NOMO-1 treated with dmso at 0.1 percent for 144 hours (cell line): ENCODE data around the gene MGST2.
A peak's percentile ranks its signal among the peaks of the same experiment; 100 is the strongest.

Source experiments
- DNase-seq: peaks from one replicate; lab custom pipeline; 2025; ENCODE audit not compliant: unreplicated experiment; lab: John Stamatoyannopoulos, UW

Gene MGST2

GRCh38 chr4:139736274-139736660 is 70.6 kb downstream of the MGST2 start:
- no peak for DNase-seq

GRCh38 chr4:139736661-139737060 is 71.0 kb downstream of the MGST2 start:
- DNase-seq = no peak

GRCh38 chr4:139738846-139739613 is 73.4 kb downstream of the MGST2 start:
- DNase-seq = no peak

- no peak for DNase-seq
These were observed 74.5 kb downstream of the MGST2 start for GRCh38 chr4:139740121-139740520.

- DNase-seq = peak; percentile 57
These were observed 75.0 kb downstream of the MGST2 start for GRCh38 chr4:139740531-139741041.

GRCh38 chr4:139743027-139743426 is 77.4 kb downstream of the MGST2 start:
- DNase-seq = no peak

GRCh38 chr4:139744232-139744631 is 78.6 kb downstream of the MGST2 start:
- no peak for DNase-seq

GRCh38 chr4:139745111-139745639 is 79.6 kb downstream of the MGST2 start:
- DNase-seq = no peak

GRCh38 chr4:139746431-139747171 is 81.0 kb downstream of the MGST2 start:
- no peak for DNase-seq

- no peak for DNase-seq
These were observed 83.7 kb downstream of the MGST2 start for GRCh38 chr4:139749338-139749737.

- no peak for DNase-seq
These were observed 84.3 kb downstream of the MGST2 start for GRCh38 chr4:139749835-139750498.

GRCh38 chr4:139753686-139754085 is 88.1 kb downstream of the MGST2 start:
- DNase-seq = no peak
